RWPE2 (cell line): ENCODE data around the gene FIZ1.

Experiments used
- ATAC-seq: fragments of 200-7000 bp; cut with Tn5 transposase; 3 replicates; pipeline ENCODE4 v1.9.1; 2021; ENCODE audit warnings: low read depth
- DNase-seq: peaks from one replicate; pipeline ENCODE4 v3.0.0-alpha.2; 2020; ENCODE audit warnings: low spot score
- H3K27ac ChIP-seq: fragments of 450-650 bp; 2 replicates; pipeline ENCODE4 v1.5.1; 2017; ENCODE audit warnings: mild to moderate bottlenecking; ENCODE audit not compliant: poor library complexity, severe bottlenecking
- H3K27me3 ChIP-seq: fragments of 250-450 bp; sonication (Bioruptor Pico); 2 replicates; pipeline ENCODE4 v1.5.1; 2021; ENCODE audit warnings: mild to moderate bottlenecking, moderate library complexity; ENCODE audit not compliant: insufficient read depth, poor library complexity, severe bottlenecking
- H3K36me3 ChIP-seq: fragments of 250-450 bp; sonication (Bioruptor Pico); 2 replicates; pipeline ENCODE4 v1.5.1; 2020; ENCODE audit warnings: low read depth, mild to moderate bottlenecking, moderate library complexity
- H3K4me1 ChIP-seq: fragments of 250-450 bp; sonication (Bioruptor Pico); 2 replicates; pipeline ENCODE4 v1.5.1; 2021; ENCODE audit warnings: mild to moderate bottlenecking, moderate library complexity; ENCODE audit not compliant: insufficient read depth, poor library complexity, severe bottlenecking
- H3K4me3 ChIP-seq: fragments of 250-450 bp; sonication (Bioruptor Pico); 2 replicates; pipeline ENCODE4 v1.5.1; 2021; ENCODE audit warnings: mild to moderate bottlenecking, moderate library complexity; ENCODE audit not compliant: severe bottlenecking
- H3K9me3 ChIP-seq: fragments of 250-450 bp; sonication (Bioruptor Pico); 2 replicates; pipeline ENCODE4 v1.5.1; 2021; ENCODE audit warnings: mild to moderate bottlenecking, moderate library complexity; ENCODE audit not compliant: severe bottlenecking
- CTCF ChIP-seq: fragments of 450-650 bp; IDR thresholded peaks from one replicate; pipeline ENCODE4 v1.5.1; 2017; ENCODE audit warnings: mild to moderate bottlenecking, moderate library complexity; ENCODE audit not compliant: poor library complexity, severe bottlenecking

Gene FIZ1

GRCh38 chr19:55543567-55543966 lies 55.8 kb downstream of the FIZ1 start:
- Histone ChIP-seq H3K36me3 (no peaks in the 10 kb centered on the region), H3K27me3 (no peaks in the 10 kb centered on the region), H3K27ac (no peak overlapping the region), H3K4me1 (peaks cover 8% of the 10 kb centered on the region), H3K4me3 (no peak overlapping the region), H3K9me3 (no peaks in the 10 kb centered on the region)
- ATAC-seq (no peak), DNase-seq (no peak)
- no peak for TF ChIP-seq CTCF

- Histone ChIP-seq H3K4me3 (no peak overlapping the region), H3K36me3 (no peaks in the 10 kb centered on the region), H3K27me3 (no peaks in the 10 kb centered on the region), H3K9me3 (no peaks in the 10 kb centered on the region), H3K4me1 (peaks cover 2% of the 10 kb centered on the region), H3K27ac (no peak overlapping the region)
- TF ChIP-seq CTCF: no peak
- ATAC-seq (no peak), DNase-seq (no peak)
Observed at GRCh38 chr19:55542292-55542855, 56.9 kb downstream of the FIZ1 start.
